Lung (tissue), 12 donors: Measurements from ENCODE around the gene AGAP1. TPM values are rescaled to one million over a fixed set of nuclear protein-coding genes. Genes with fewer than 3 reads are reported as not detected.

Experiments
- ATAC-seq: fragments of 200-7000 bp; cut with Tn5 transposase; one replicate; pipeline ENCODE4 v1.9.1; 2020; ENCODE audit warnings: moderate number of reproducible peaks; ENCODE audit not compliant: insufficient read depth, low FRiP score
- DNase-seq, 3 donors: peaks; one replicate each; pipeline ENCODE4 v3.0.0-alpha.2; 2013 to 2017
- H3K27ac ChIP-seq, 2 donors: one replicate each; pipeline ENCODE4 v1.5.1; 2013; ENCODE audit warnings: mild to moderate bottlenecking in 2 of 2, moderate library complexity in 2 of 2, control low read depth in 1 of 2, inconsistent platforms in 1 of 2, low read depth in 1 of 2, low read length in 1 of 2
- H3K27me3 ChIP-seq, 3 donors: one replicate each; pipeline ENCODE4 v1.5.1; 2013; ENCODE audit warnings: low read length in 2 of 3; ENCODE audit not compliant: control insufficient read depth in 3 of 3, insufficient read depth in 3 of 3
- H3K36me3 ChIP-seq, 4 donors: one replicate each; pipeline ENCODE4 v1.5.1; 2013; ENCODE audit warnings: low read length in 4 of 4, mild to moderate bottlenecking in 1 of 4, moderate library complexity in 1 of 4; ENCODE audit not compliant: control insufficient read depth in 4 of 4, insufficient read depth in 4 of 4
- H3K4me1 ChIP-seq, 5 donors: one replicate each; pipeline ENCODE4 v1.5.1; 2013; ENCODE audit warnings: low read length in 5 of 5, mild to moderate bottlenecking in 2 of 5, moderate library complexity in 1 of 5; ENCODE audit not compliant: control insufficient read depth in 5 of 5, insufficient read depth in 5 of 5
- H3K4me3 ChIP-seq: one replicate; pipeline ENCODE4 v1.5.1; 2013; ENCODE audit warnings: mild to moderate bottlenecking, control low read depth, moderate library complexity
- H3K9ac ChIP-seq, 2 donors: one replicate each; pipeline ENCODE4 v1.5.1; 2013; ENCODE audit warnings: low read length in 2 of 2, control low read depth in 1 of 2; ENCODE audit not compliant: insufficient read depth in 1 of 2
- H3K9me3 ChIP-seq, 4 donors: one replicate each; pipeline ENCODE4 v1.5.1; 2013; ENCODE audit warnings: low read length in 3 of 4, mild to moderate bottlenecking in 1 of 4, moderate library complexity in 1 of 4; ENCODE audit not compliant: control insufficient read depth in 4 of 4, insufficient read depth in 3 of 4
- WGBS, 2 donors: extraction: QIAGEN DNeasy Blood & Tissue Kit; methylation state at CpG; one replicate each; pipeline ENCODE4 v1.1.7; 2013; 5-methylcytosine and 5-hydroxymethylcytosine counted together
- polyA plus RNA-seq, 2 donors: library from polyadenylated mRNA; stranded (reverse); fragments of 200-250 nt; gene quantifications; one replicate each; pipeline ENCODE4 v1.2.1, GENCODE V29; 2013
- total RNA-seq, 2 donors: library from RNA; depleted of rRNA in 1 of 2; stranded (reverse); fragments of >200 nt in 1 of 2; gene quantifications; one replicate each; pipeline ENCODE4 v1.2.1, GENCODE V29; 2014 to 2021
- TF ChIP-seq, protein P1 (sequence below): IDR thresholded peaks from 2 replicates; pipeline ENCODE4 v1.5.1; 2012; ENCODE audit warnings: mild to moderate bottlenecking; ENCODE audit errors: control extremely low read depth, extremely low read depth
- donor health status: control.
- donor health status: control.
- donor health status: Bipolar disorder and iron deficiency.
- donor health status: healthy.
- donor health status: DM: yes; HTN: yes; CAD: no.

The AGAP1 gene
- total and polyA plus RNA-seq, 4 donors = 6.6 to 39.4 (median 20.2) TPM

GRCh38 chr2:235613649-235614048 is 119.8 kb downstream of the AGAP1 start:
- no peaks in the 10 kb centered on the region for H3K27me3 ChIP-seq
- peaks cover 0 to 1% (median 0%) of the 10 kb centered on the region in 4 donors for H3K36me3 ChIP-seq
- peaks cover 0 to 17% (median 9%) of the 10 kb centered on the region in 5 donors for H3K4me1 ChIP-seq
- no peak overlapping the region for H3K27ac ChIP-seq
- ATAC-seq = no peak
- no peak overlapping the region for H3K4me3 ChIP-seq
- WGBS, 2 donors = 90 to 95% methylated on average over 6 of the region's 6 CpGs
- H3K9ac ChIP-seq = no peak overlapping the region
- TF ChIP-seq, protein P1, sequence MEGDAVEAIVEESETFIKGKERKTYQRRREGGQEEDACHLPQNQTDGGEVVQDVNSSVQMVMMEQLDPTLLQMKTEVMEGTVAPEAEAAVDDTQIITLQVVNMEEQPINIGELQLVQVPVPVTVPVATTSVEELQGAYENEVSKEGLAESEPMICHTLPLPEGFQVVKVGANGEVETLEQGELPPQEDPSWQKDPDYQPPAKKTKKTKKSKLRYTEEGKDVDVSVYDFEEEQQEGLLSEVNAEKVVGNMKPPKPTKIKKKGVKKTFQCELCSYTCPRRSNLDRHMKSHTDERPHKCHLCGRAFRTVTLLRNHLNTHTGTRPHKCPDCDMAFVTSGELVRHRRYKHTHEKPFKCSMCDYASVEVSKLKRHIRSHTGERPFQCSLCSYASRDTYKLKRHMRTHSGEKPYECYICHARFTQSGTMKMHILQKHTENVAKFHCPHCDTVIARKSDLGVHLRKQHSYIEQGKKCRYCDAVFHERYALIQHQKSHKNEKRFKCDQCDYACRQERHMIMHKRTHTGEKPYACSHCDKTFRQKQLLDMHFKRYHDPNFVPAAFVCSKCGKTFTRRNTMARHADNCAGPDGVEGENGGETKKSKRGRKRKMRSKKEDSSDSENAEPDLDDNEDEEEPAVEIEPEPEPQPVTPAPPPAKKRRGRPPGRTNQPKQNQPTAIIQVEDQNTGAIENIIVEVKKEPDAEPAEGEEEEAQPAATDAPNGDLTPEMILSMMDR = no peak
- DNase-seq = no peak
- H3K9me3 ChIP-seq = peaks cover 0 to 5% (median 0%) of the 10 kb centered on the region in 4 donors

DNA sequence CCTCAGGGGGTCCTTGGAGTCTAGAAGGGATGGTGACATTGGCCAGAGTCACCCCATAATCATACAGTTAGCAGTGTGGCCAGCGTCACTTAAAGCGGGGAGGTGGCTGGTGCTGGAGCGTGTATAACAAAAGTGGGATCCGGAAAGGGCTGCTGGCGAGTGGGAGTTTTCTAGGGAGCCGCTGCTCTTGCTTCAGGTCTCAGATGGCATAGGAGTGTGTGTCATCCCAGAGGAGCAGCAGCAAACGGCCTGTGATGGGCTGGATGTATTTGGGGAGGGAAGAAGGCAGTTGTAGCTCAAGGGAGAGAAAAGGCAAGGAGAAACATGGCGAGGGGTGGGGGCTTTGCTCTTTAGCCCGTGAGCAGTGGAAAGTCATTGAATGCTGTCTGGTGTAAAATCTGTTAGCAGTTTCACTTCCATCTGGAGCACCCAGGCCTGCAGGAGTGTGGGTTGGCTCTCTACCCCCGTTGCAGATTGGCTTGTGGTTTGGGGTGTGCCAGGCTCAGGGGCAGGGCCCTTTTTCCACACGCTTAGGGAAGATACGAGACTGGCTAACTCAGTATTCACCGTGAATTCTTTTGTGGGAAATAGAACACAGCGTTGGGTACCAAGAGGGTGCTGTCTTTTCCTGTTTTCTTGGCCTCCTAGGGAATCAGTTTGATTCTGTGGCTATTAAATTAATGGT is 120.5 kb downstream of the AGAP1 start:
- Histone ChIP-seq H3K27me3 (no peaks in the 10 kb centered on the region), H3K36me3 (peaks cover 0 to 1% (median 0%) of the 10 kb centered on the region in 4 donors), H3K4me1 (peaks cover 0 to 17% (median 9%) of the 10 kb centered on the region in 5 donors), H3K27ac (no peak overlapping the region), H3K9ac (no peak overlapping the region), H3K9me3 (peaks cover 0 to 5% (median 0%) of the 10 kb centered on the region in 4 donors), H3K4me3 (no peak overlapping the region)
- ATAC-seq (no peak), DNase-seq (no peak)
- TF ChIP-seq, protein P1 = no peak
- 79 to 81% methylated on average over 14 of the region's 14 CpGs for WGBS, 2 donors

- DNase-seq (peak; percentile 26 to 73 (median 61)), ATAC-seq (peak; percentile 10)
- Histone ChIP-seq H3K27ac (no peak overlapping the region), H3K36me3 (peaks cover 0 to 1% (median 0%) of the 10 kb centered on the region in 4 donors), H3K27me3 (no peaks in the 10 kb centered on the region), H3K4me1 (peaks cover 0 to 17% (median 9%) of the 10 kb centered on the region in 5 donors), H3K9ac (no peak overlapping the region), H3K4me3 (no peak overlapping the region), H3K9me3 (peaks cover 0 to 5% (median 0%) of the 10 kb centered on the region in 4 donors)
- 75 to 80% methylated on average over 11 of the region's 11 CpGs for WGBS, 2 donors
- TF ChIP-seq, protein P1 = no peak
Observed at GRCh38 chr2:235614900-235615712, 121.3 kb downstream of the AGAP1 start.
